Breast epithelium (tissue), 4 donors: ENCODE results near the gene GCC2. TPM values are rescaled to one million over a fixed set of nuclear protein-coding genes. Genes with fewer than 3 reads are reported as not detected.
"Not testable (repeated sequence)": the region's sequence is repeated elsewhere in the genome, so short reads cannot be mapped to it uniquely, and the experiment has no call there.

Source experiments
- DNase-seq, 2 donors: peaks; one replicate each; pipeline ENCODE4 v3.0.0-alpha.2; 2019; ENCODE audit warnings: low spot score in 2 of 2
- H3K27ac ChIP-seq, 2 donors: fragments of 200-600 bp; sonication (generic) in 1 of 2; one replicate each; pipeline ENCODE4 v1.5.1; 2016 to 2019; ENCODE audit warnings: mild to moderate bottlenecking in 1 of 2
- H3K27me3 ChIP-seq, 2 donors: fragments of 200-600 bp; sonication (generic) in 1 of 2; one replicate each; pipeline versions ENCODE4 v1.5.1 to v1.6.0; 2017 to 2019; ENCODE audit warnings: control low read depth in 1 of 2, mild to moderate bottlenecking in 1 of 2
- H3K36me3 ChIP-seq: fragments of 200-600 bp; one replicate; pipeline ENCODE4 v1.5.1; 2019
- H3K4me1 ChIP-seq, 2 donors: fragments of 200-600 bp; sonication (generic); one replicate each; pipeline ENCODE4 v1.5.1; 2016 to 2019; ENCODE audit warnings: control low read depth in 1 of 2
- H3K4me3 ChIP-seq, 3 donors: fragments of 200-600 bp; sonication (generic); 1 replicate in 2 of 3; 2 replicates in 1 of 3; pipeline ENCODE4 v1.5.1; 2016 to 2019; ENCODE audit warnings: mild to moderate bottlenecking in 3 of 3, moderate library complexity in 2 of 3
- H3K9me3 ChIP-seq, 2 donors: fragments of 200-600 bp; sonication (generic) in 1 of 2; one replicate each; pipeline ENCODE4 v1.5.1; 2016 to 2019; ENCODE audit warnings: control low read depth in 1 of 2
- CTCF ChIP-seq, 3 donors: fragments of 450-650 bp; IDR thresholded peaks; one replicate each; pipeline ENCODE4 v1.5.1; 2016 to 2017; ENCODE audit warnings: antibody characterized with exemption in 3 of 3, mild to moderate bottlenecking in 3 of 3, moderate library complexity in 3 of 3
- POLR2A ChIP-seq: fragments of 450-650 bp; IDR thresholded peaks from one replicate; pipeline ENCODE4 v1.6.1; 2016; ENCODE audit warnings: antibody characterized with exemption, mild to moderate bottlenecking, moderate library complexity
- POLR2AphosphoS5 ChIP-seq, 3 donors: sonication (generic); formaldehyde crosslinking; IDR thresholded peaks; one replicate each; pipeline ENCODE4 v1.6.1; 2017; ENCODE audit warnings: antibody characterized with exemption in 3 of 3
- intact Hi-C: fragments of 100-400 bp; cut with DNase I; formaldehyde crosslinking; loops from one replicate; pipeline ENCODE4 v1.15.1; 2023; ENCODE audit warnings: low total_unique reads
- total RNA-seq, 3 donors: library from RNA; depleted of rRNA; stranded (reverse); fragments of >200 nt; gene quantifications; one replicate each; pipeline ENCODE4 v1.1.0, GENCODE V29; 2016

The GCC2 gene
- total RNA-seq, 3 donors from 2014 or later: 26.4 to 97.6 (median 63.3) TPM

GRCh38 chr2:108485253-108485652, 36.2 kb downstream of the GCC2 start:
- TF ChIP-seq POLR2A: no peak
- TF ChIP-seq CTCF (IDR thresholded peaks at IDR 0.05): no peak
- no peak for TF ChIP-seq POLR2AphosphoS5 (IDR thresholded peaks at IDR 0.05)
- Histone ChIP-seq H3K27me3 (no peaks in the 10 kb centered on the region), H3K4me1 (no peaks in the 10 kb centered on the region), H3K9me3 (no peaks in the 10 kb centered on the region), H3K36me3 (peaks cover 16% of the 10 kb centered on the region), H3K27ac (no peak overlapping the region), H3K4me3 (no peak overlapping the region)
- intact Hi-C loops: no loop called here
- no peak for DNase-seq

- intact Hi-C loops: no loop called here
These were observed 41.6 kb downstream of the GCC2 start for GRCh38 chr2:108490506-108491122.

GRCh38 chr2:108491848-108492247, 42.8 kb downstream of the GCC2 start:
- Histone ChIP-seq H3K27me3 (no peaks in the 10 kb centered on the region), H3K36me3 (no peaks in the 10 kb centered on the region), H3K27ac (no peak overlapping the region), H3K4me1 (no peaks in the 10 kb centered on the region), H3K4me3 (no peak overlapping the region), H3K9me3 (no peaks in the 10 kb centered on the region)
- intact Hi-C loops: no loop called here
- TF ChIP-seq POLR2AphosphoS5 (IDR thresholded peaks at IDR 0.05) (no peak), CTCF (IDR thresholded peaks at IDR 0.05) (no peak), POLR2A (no peak)
- no peak for DNase-seq

More at GRCh38 chr2:108490506-108491122, 41.6 kb downstream of the GCC2 start:
- TF ChIP-seq POLR2AphosphoS5 (IDR thresholded peaks at IDR 0.05) (no peak), CTCF (IDR thresholded peaks at IDR 0.05) (no peak), POLR2A (no peak)
- Histone ChIP-seq H3K27me3 (no peaks in the 10 kb centered on the region), H3K4me1 (no peaks in the 10 kb centered on the region), H3K27ac (no peak overlapping the region), H3K9me3 (no peaks in the 10 kb centered on the region), H3K4me3 (no peak overlapping the region), H3K36me3 (no peaks in the 10 kb centered on the region)
- no peak for DNase-seq

GRCh38 chr2:108492364-108492763, 43.4 kb downstream of the GCC2 start:
- no peaks in the 10 kb centered on the region for H3K27me3 ChIP-seq
- intact Hi-C loops: no loop called here
- H3K27ac ChIP-seq: no peak overlapping the region
- H3K9me3 ChIP-seq: no peaks in the 10 kb centered on the region
- DNase-seq: no peak
- no peaks in the 10 kb centered on the region for H3K36me3 ChIP-seq
- no peaks in the 10 kb centered on the region for H3K4me1 ChIP-seq
- TF ChIP-seq POLR2AphosphoS5 (IDR thresholded peaks at IDR 0.05): no peak
- TF ChIP-seq CTCF (IDR thresholded peaks at IDR 0.05): no peak
- TF ChIP-seq POLR2A: no peak
- no peak overlapping the region for H3K4me3 ChIP-seq

GRCh38 chr2:108496167-108496566, 47.2 kb downstream of the GCC2 start:
- H3K4me1 ChIP-seq, H3K9me3 ChIP-seq, H3K4me3 ChIP-seq, H3K27ac ChIP-seq, intact Hi-C loops, H3K27me3 ChIP-seq, DNase-seq, H3K36me3 ChIP-seq: not testable (repeated sequence)

- H3K27me3 ChIP-seq, DNase-seq, H3K4me3 ChIP-seq, intact Hi-C loops, H3K36me3 ChIP-seq, H3K4me1 ChIP-seq, H3K27ac ChIP-seq, H3K9me3 ChIP-seq: not testable (repeated sequence)
These were observed 58.6 kb downstream of the GCC2 start for GRCh38 chr2:108507620-108508019.

GRCh38 chr2:108512431-108512830, 63.4 kb downstream of the GCC2 start:
- H3K4me3 ChIP-seq, H3K27ac ChIP-seq, H3K9me3 ChIP-seq, DNase-seq, H3K36me3 ChIP-seq, intact Hi-C loops, H3K4me1 ChIP-seq, H3K27me3 ChIP-seq: not testable (repeated sequence)

- H3K27me3 ChIP-seq, H3K36me3 ChIP-seq, intact Hi-C loops, H3K4me3 ChIP-seq, DNase-seq, H3K9me3 ChIP-seq, H3K27ac ChIP-seq, H3K4me1 ChIP-seq: not testable (repeated sequence)
These were observed 65.5 kb downstream of the GCC2 start for GRCh38 chr2:108514478-108514877.

GRCh38 chr2:108524688-108525087, 75.7 kb downstream of the GCC2 start:
- DNase-seq, H3K9me3 ChIP-seq, H3K36me3 ChIP-seq, H3K27ac ChIP-seq, H3K4me3 ChIP-seq, H3K27me3 ChIP-seq, H3K4me1 ChIP-seq, intact Hi-C loops: not testable (repeated sequence)
